Right lung (tissue), 10 donors: ENCODE measurements around the gene IQCF2. TPM values are rescaled to one million over a fixed set of nuclear protein-coding genes. Genes with fewer than 3 reads are reported as not detected.
"Not testable (repeated sequence)": the region's sequence is repeated elsewhere in the genome, so short reads cannot be mapped to it uniquely, and the experiment has no call there.

Source experiments
- DNase-seq, 2 donors: peaks; one replicate each; pipeline ENCODE4 v3.0.0-alpha.2; 2013
- long read RNA-seq, 8 donors: transcript quantifications; one replicate each; lab custom pipeline, GENCODE V29; 2026
- polyA plus RNA-seq, 5 donors: library from polyadenylated mRNA; unstranded; fragments of 120-200 nt; gene quantifications; one replicate each; pipeline versions ENCODE4 v1.2.1 to v1.2.3, GENCODE V29; 2013; ENCODE audit warnings: inconsistent platforms in 1 of 5, low replicate concordance in 1 of 5; ENCODE audit not compliant: insufficient read length in 5 of 5, insufficient read depth in 1 of 5

The IQCF2 gene
- polyA plus RNA-seq, result not detected
- long read RNA-seq, donor 1, result 0 reads
- long read RNA-seq, donor 2, result 0 reads
- long read RNA-seq, donor 3, result 0 reads
- long read RNA-seq, donor 4, result 0 reads
- long read RNA-seq, donor 5, result 0 reads
- long read RNA-seq, donor 6, result 0 reads
- long read RNA-seq, donor 7, result 0 reads
- long read RNA-seq, donor 8, result 0 reads

GRCh38 chr3:51860703-51861665, at the start of gene IQCF2:
TSS of gene IQCF2 (plus strand) at chr3:51861615. CDS start at chr3:51861667, 52 bp downstream.
- DNase-seq, result no peak

DNA sequence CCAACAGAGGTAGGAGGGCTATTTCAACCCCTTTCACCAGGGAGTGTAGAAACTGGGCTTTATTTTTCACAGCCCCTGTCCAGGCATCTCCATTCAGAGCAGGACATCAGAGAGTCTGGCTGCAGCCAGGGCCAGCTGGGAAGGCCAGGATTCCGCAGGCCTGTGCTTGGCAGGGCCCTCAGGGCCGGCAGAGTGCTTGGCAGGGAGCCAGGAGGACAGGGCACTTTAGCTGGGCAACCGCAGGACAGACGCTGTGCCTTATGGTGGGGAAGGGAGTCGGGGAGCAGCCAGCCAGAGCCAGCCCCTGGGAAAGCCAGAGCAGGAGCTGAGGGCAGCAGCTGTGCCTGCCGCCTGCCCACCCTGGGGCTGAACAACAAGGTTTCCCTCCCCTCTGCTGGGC, 47.9 kb upstream of the IQCF2 start:
- no peak for DNase-seq

DNA sequence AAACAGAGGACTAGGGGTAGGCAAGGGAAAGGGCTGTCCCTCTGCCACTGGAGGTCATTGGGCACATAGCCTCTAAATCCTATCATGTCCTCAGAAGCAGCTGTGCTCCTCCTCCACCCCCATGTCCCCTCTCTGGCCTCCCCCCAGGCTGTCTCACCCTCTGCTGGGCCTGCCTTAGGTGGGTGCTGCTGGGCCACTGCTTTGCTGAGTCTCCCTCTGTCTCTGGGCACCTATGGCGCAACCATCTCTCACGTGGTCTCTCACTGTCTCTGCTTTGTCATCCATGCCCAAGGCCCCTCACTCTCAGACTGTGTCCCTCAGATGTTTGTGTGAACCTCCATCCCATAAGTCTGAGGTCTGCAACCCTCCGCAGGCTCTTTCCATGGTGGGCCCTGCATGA, 47.4 kb upstream of the IQCF2 start:
- no peak for DNase-seq

- DNase-seq, result no peak
Measured at GRCh38 chr3:51815614-51816013, 45.8 kb upstream of the IQCF2 start.

- no peak for DNase-seq
Measured at GRCh38 chr3:51816723-51817122, 44.7 kb upstream of the IQCF2 start.

DNA sequence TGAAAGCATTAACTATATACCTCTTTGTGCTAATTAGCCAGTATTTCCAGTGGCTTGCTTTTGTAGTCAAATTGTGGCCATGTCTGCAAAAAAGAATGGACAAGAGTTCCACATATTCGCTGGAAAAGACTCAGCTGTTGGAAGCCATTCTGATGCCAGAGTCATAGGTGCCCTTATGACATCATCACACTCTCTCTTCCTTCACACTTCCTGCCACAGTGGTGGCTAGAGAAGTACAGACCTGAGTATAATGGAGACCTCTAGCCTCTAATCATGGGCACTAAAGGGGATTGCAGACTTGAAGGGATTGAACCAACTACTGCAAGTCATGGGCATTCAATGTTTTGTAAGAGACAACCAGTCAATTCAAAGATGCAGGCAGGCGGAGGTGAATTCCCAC, 44.0 kb upstream of the IQCF2 start:
- DNase-seq, result no peak

- DNase-seq, result no peak
Measured at GRCh38 chr3:51819151-51819550, 42.3 kb upstream of the IQCF2 start.

DNA sequence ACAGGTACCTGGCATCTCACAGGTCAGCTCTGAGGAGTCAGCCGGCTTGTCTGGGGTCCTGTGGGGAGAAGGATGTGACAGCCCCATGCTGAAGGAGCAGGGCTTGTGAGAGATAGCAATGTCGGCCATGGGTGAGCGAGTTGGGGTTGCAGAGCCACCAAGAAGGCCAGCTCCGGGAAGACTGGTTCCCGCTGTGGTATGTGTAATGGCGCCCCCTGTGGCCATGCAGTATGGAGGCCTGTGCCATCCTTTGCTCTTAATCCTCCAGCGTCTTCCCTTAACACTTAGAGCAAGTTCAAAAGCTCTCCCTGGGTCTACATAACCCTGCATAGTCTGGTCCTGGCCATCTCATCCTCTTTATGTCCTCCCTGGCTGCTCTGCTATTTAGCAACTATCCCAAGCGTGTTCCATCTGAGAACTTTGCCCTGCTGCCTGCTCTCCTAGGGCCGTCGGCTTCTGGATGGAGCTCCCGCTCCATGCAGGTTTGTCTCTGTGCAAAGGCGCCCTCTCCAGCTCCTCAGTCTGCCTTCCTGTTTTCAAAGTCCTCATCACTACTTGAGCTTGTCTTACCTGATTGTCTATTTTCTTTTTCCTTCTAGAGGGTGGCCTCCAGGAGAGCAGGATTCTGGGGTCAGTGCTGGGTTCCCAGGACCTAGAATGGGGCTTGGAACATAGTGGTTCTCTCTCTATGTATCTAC, 41.6 kb upstream of the IQCF2 start:
- DNase-seq, result no peak

DNA sequence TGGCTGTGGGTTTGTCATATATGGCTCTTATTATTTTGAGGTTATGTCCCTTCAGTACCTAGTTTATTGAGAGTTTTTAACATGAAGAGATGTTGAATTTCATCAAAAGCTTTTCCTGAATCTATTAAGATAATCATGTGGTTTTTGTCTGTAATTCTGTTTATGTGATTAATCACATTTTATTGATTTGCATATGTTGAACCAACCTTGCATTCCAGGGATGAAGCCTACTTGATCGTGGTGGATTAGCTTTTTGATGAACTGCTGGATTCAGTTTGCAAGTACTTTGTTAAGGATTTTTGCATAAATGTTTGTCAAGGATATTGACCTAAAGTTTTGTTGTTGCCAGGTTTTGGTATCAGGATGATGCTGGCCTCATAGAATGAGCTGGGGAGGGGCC, 33.1 kb upstream of the IQCF2 start:
- no peak for DNase-seq

- no peak for DNase-seq
Measured at GRCh38 chr3:51830345-51830744, 31.1 kb upstream of the IQCF2 start.

- DNase-seq, result no peak
Measured at GRCh38 chr3:51830836-51831385, 30.5 kb upstream of the IQCF2 start.

DNA sequence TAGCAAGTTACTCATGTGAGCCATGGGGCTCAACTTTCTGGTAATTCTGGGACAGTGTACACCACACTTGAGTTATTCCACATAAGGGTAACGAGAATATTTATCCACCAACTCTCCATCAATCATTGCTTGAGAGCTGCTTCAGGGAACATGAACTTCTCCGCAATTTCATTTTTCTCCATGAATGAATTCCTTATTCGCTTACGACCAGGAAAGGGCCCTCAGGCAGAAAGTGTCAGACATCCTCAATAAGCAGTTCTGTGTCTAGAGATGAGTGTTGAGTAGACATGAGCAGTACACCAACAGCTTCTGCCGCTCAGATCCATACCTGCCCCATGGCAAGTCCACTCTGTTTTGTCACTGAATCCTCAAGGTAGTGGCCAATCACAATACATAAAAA, 24.8 kb upstream of the IQCF2 start:
- no peak for DNase-seq

GRCh38 chr3:51845129-51845528, 16.3 kb upstream of the IQCF2 start:
- DNase-seq, result no peak

DNA sequence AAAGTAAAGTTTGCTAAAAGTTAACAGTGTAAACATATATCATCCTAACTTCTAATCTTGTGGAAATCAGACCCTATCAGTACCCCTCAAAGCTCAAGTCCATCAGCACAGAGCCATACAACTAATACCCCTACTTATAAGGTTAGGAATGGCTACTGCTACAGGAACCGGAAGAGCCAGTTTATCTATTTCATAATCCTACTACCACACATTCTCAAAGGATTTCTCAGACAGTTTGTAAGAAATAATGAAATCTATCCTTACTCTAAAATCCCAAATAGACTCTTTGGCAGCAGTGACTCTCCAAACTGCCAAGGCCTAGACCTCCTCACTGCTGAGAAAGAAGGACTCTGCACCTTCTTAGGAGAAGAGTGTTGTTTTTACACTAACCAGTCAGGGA, 6.0 kb upstream of the IQCF2 start:
- DNase-seq, result not testable (repeated sequence)

DNA sequence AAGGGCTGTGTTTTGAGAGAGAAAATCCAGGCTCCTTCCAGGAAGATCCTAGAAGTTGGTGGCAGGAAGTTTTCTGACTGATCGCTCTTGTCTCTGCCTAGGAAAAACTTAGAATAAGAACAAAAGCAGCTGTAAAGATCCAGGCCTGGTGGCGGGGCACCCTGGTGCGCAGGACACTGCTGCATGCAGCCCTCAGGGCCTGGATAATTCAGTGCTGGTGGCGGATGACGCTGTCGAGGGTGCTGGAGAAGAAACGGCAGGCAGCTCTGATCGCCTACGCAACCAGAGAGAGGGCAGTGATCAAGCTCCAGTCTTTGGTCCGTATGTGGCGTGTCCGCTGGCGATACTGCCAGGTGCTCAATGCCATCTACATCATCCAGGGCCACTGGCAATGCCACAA, 1.5 kb downstream of the IQCF2 start:
- no peak for DNase-seq

DNA sequence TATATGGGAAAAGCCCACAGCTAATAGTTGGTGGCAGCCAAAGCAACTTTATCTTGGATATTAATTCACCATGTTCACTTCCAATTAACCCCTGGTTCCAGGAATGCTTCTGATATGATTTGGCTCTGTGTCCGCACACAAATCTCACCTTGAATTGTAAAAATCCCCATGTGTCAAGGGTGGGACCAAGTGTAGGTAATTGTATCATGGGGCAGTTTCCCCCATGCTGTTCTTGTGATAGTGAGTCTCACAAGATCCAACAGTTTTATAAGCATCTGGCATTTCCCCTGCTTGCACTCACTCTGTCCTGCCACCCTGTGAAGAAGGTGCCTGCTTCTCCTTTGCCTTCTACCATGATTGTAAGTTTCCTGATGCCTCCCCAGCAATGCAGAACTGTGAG, 7.5 kb downstream of the IQCF2 start:
- DNase-seq, result not testable (repeated sequence)

- DNase-seq, result no peak
Measured at GRCh38 chr3:51869304-51869703, 7.9 kb downstream of the IQCF2 start.

DNA sequence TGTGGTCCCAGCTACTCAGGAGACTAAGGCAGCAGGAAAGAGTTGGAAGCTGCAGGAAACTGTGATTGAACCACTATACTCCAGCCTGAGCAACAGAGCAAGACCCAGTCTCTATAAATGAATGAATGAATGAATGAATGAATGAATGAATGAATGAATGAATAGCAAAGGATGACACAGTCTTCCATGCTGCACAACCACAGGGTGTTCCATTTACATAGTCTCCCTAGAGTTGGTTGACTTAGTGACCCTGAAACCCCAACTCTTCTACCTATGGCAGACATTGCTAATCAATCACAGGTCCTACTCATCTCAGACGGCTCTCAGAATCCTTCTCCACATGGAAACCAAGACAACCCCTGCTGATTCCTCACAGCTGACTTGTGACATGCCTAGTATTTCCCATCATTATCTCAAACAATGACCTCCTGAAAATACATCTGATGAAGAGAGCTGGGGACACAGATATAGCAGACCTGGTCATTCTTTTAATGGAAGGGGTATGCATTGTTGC, 11.9 kb downstream of the IQCF2 start:
- DNase-seq, result no peak

GRCh38 chr3:51873876-51874275, 12.5 kb downstream of the IQCF2 start:
- no peak for DNase-seq

GRCh38 chr3:51874411-51874810, 13.0 kb downstream of the IQCF2 start:
- DNase-seq, result no peak

DNA sequence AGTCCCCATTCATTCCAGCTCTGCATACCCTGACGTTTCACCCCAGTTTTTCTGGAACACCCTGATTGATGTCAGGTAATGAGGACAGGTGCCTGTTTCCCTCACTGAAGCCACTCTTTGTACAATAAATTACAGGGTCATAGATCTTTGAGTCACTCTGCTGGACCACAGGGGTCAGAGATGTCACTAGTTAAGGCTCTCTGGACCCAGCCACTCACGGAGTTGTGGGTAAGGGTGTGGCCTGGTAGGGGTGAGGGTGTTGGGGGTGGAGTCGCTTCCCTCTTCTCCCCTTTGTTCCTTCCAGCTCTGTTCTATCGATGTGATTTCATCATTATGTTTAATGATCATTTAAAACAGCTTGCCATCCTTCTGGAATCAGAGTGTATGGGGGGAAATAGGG, 13.5 kb downstream of the IQCF2 start:
- no peak for DNase-seq

DNA sequence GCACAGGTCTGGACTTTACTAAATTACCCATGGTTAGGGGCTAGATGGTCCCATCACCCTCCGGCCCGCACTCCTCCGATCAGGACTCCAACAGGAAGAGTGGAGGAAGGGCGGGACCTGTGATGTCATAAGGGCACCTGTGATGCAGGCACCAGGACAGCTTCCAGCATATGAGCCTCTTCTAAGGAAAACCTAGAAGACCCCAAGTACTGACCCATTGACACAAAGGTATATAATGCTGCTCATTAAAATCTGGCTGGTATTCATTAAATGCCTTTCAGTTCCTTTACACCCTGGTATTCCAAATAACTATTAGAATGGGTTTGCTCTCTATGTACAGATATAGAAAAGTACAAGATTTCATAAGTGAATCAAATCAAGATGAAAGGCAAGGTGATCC, 14.1 kb downstream of the IQCF2 start, which contains the start of gene IQCF5:
IQCF5 (minus strand) TSS at position 101 of the 400 bp plus-strand sequence; CDS start at position 31, 70 bp downstream.
- DNase-seq, result no peak
